ENCODE measurements around the gene FBXO31.
"Not testable (repeated sequence)": the region's sequence is repeated elsewhere in the genome, so short reads cannot be mapped to it uniquely, and the experiment has no call there.

Gene FBXO31

DNA sequence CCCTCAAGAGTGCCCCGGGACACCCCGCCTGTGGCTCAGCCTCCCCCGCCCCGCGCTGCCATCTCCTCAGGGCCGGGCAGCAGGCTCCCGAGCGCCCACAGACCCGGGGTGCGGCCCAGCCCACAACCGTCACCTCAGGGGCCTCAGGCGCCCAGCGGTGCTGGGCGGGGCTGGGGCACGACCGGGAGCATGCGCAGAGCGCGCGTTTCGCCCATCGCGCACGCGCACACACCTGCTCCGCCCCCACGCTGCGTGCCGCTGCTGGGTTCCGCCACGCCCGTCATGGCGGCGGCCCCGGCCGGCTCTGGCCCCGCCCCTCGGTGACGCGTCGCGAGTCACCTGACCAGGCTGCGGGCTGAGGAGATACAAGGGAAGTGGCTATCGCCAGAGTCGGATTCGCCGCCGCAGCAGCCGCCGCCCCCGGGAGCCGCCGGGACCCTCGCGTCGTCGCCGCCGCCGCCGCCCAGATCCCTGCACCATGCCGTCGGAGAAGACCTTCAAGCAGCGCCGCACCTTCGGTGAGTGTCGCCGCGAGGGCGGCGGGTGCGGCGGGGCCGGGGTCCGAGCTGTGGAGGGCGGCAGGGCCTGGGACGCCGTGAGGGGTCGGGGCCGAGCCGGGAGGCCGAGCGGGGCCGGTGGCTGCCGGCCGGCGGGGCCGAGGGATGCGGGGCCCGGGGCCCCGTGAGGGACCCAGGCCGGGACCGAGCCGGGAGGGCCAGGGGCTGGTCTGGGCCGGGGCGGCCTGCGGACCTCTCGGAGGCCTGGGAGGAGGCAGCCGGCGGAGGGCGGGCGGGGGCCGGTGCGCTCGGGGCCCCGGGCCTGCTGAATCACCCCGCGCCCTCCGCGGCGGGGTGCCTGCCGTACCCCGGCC, 8.6 kb upstream of the FBXO31 start, which contains the start of gene MAP1LC3B:
TSS of gene MAP1LC3B (plus strand) at position 387 of the 871 bp plus-strand sequence. CDS start at position 479, 92 bp downstream.
- no peaks in the 10 kb centered on the region for H3K9me3 ChIP-seq (ENCODE audit: control extremely low read depth in 1 of 5, control insufficient read depth in 4 of 5, insufficient read depth in 2 of 5, low read depth in 1 of 5, low read length in 4 of 5)
- peak; percentile 94 to 97 (median 97) for DNase-seq
- H3K4me1 ChIP-seq (ENCODE audit: control extremely low read depth in 1 of 4, control insufficient read depth in 4 of 4, insufficient read depth in 4 of 4, low read length in 3 of 4), result peaks cover 21 to 45% (median 37%) of the 10 kb centered on the region in 4 experiments
- POLR2A ChIA-PET, result interaction anchor here (1.3 to 1.8 kb wide), 2 partner anchors 9 to 13 kb away, joined by 5 to 7 read pairs; partner anchors contain the start of gene FBXO31
- peaks cover 0 to 4% (median 1%) of the 10 kb centered on the region in 4 experiments for H3K36me3 ChIP-seq (ENCODE audit: control insufficient read depth in 4 of 4, insufficient read depth in 4 of 4, low read length in 3 of 4)
- peak within 1 kb of the TSS; percentile 68 to 87 for H3K27ac ChIP-seq (ENCODE audit: insufficient read depth in 1 of 2, low read depth in 1 of 2, low read length in 2 of 2, poor library complexity in 1 of 2, severe bottlenecking in 2 of 2)
- under 1% methylated on average over 94 of the region's 113 CpGs for WGBS (ENCODE audit: insufficient coverage)
- H3K27me3 ChIP-seq (replicated peaks in 2 of 5; ENCODE audit: control insufficient read depth in 4 of 5, insufficient read depth in 5 of 5, low read length in 4 of 5), result no peaks in the 10 kb centered on the region
- CTCF ChIA-PET, result interaction anchor here (0.8 to 3.4 kb wide), 2 partner anchors 24 to 67 kb away, joined by 3 to 14 read pairs; no protein-coding TSS in a partner anchor
- peak within 1 kb of the TSS; percentile 63 to 93 (median 83) for H3K4me3 ChIP-seq (ENCODE audit: control insufficient read depth in 1 of 7, extremely low read depth in 1 of 7, insufficient read depth in 4 of 7, low read depth in 2 of 7, low read length in 6 of 7)

DNA sequence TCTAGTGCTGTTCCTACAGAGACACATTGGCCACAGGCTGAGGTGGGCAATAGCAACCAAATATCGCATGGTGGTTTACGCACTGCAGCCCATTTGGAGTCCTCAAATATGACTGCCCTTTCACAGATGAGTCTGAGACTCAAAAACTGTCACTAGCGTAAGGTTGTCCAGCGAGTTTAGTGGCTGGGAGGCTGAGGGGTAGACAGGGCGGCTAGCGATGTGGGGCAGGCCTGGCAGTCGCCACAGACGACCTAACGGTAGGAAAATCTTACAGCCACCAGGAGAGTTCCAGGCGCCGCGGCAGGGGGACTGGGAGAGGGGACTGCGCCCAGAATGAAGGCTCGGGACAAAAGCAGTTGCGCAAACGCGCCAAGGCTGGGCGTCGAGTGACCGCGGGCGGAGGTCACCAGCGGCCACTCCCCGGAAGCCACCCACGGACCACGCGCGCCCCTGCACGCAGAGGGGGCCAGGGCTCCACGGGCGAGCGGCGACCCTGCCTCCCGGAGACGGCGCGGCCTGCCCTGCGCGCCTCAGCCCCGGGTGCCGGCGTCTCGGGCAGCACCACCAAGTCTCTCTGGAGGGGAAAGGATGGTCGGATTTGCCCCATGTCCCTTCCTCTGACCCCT, 7.9 kb upstream of the FBXO31 start:
- no peaks in the 10 kb centered on the region for H3K27me3 ChIP-seq (replicated peaks in 2 of 5; ENCODE audit: control insufficient read depth in 4 of 5, insufficient read depth in 5 of 5, low read length in 4 of 5)
- no peaks in the 10 kb centered on the region for H3K9me3 ChIP-seq (ENCODE audit: control extremely low read depth in 1 of 5, control insufficient read depth in 4 of 5, insufficient read depth in 2 of 5, low read depth in 1 of 5, low read length in 4 of 5)
- peak overlapping the region; percentile 16 to 93 (median 71) for H3K4me3 ChIP-seq (ENCODE audit: control insufficient read depth in 1 of 7, extremely low read depth in 1 of 7, insufficient read depth in 4 of 7, low read depth in 2 of 7, low read length in 6 of 7)
- peak; percentile 18 to 40 (median 26) for DNase-seq
- peaks cover 0 to 4% (median 1%) of the 10 kb centered on the region in 4 experiments for H3K36me3 ChIP-seq (ENCODE audit: control insufficient read depth in 4 of 4, insufficient read depth in 4 of 4, low read length in 3 of 4)
- ChIA-PET CTCF (no interaction called here), POLR2A (interaction anchor here (1.8 kb wide), 1 partner anchor 8 kb away, joined by 7 read pairs; the partner anchor contains the start of gene FBXO31)
- peak overlapping the region; percentile 68 to 87 for H3K27ac ChIP-seq (ENCODE audit: insufficient read depth in 1 of 2, low read depth in 1 of 2, low read length in 2 of 2, poor library complexity in 1 of 2, severe bottlenecking in 2 of 2)
- WGBS (ENCODE audit: insufficient coverage), result 14% methylated on average over 38 of the region's 44 CpGs
- peaks cover 24 to 49% (median 39%) of the 10 kb centered on the region in 4 experiments for H3K4me1 ChIP-seq (ENCODE audit: control extremely low read depth in 1 of 4, control insufficient read depth in 4 of 4, insufficient read depth in 4 of 4, low read length in 3 of 4)

DNA sequence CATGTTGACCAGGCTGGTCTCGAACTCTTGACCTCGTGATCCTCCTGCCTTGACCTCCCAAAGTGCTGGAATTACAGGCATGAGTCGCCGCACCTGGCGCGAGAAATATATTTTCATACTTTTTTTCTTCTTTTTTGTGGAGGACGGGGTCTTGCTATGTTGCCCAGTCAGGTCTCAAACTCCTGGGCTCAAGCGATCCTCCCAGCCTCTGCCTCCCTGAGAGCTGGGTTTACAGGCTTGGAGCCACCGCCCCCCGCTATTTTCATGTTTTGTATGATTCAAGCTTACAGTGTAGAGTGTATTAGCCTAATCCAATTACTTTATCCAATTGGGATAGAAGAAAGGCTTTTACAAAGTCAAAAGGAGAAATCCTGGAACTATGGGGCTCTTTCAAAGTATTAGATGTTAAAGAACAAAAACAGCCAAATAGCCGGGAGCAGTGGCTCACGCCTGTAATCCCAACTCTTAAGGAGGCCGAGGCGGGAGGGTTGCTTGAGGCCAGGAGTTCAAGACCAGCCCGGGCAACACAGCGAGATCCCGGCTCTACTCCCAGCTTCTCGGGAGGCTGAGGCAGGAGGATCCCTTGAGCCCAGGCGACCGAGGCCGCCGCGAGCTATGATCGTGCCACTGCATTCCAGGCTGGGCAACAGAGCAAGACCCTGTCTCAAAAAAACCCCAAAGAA, 7.2 kb upstream of the FBXO31 start:
- Histone ChIP-seq H3K36me3 (ENCODE audit: control insufficient read depth in 4 of 4, insufficient read depth in 4 of 4, low read length in 3 of 4) (peaks cover 0 to 4% (median 1%) of the 10 kb centered on the region in 4 experiments), H3K9me3 (ENCODE audit: control extremely low read depth in 1 of 5, control insufficient read depth in 4 of 5, insufficient read depth in 2 of 5, low read depth in 1 of 5, low read length in 4 of 5) (no peaks in the 10 kb centered on the region), H3K27me3 (replicated peaks in 2 of 5; ENCODE audit: control insufficient read depth in 4 of 5, insufficient read depth in 5 of 5, low read length in 4 of 5) (no peaks in the 10 kb centered on the region), H3K4me1 (ENCODE audit: control extremely low read depth in 1 of 4, control insufficient read depth in 4 of 4, insufficient read depth in 4 of 4, low read length in 3 of 4) (peaks cover 24 to 49% (median 39%) of the 10 kb centered on the region in 4 experiments), H3K27ac (ENCODE audit: insufficient read depth in 1 of 2, low read depth in 1 of 2, low read length in 2 of 2, poor library complexity in 1 of 2, severe bottlenecking in 2 of 2) (peak overlapping the region; percentile 68 to 87), H3K4me3 (ENCODE audit: control insufficient read depth in 1 of 7, extremely low read depth in 1 of 7, insufficient read depth in 4 of 7, low read depth in 2 of 7, low read length in 6 of 7) (peak overlapping the region in 5 of 7 experiments; percentile 16 to 93 (median 82))
- peak in 1 of 3 donors; percentile 2 for DNase-seq
- 97% methylated on average over 7 of the region's 24 CpGs for WGBS (ENCODE audit: insufficient coverage)
- ChIA-PET POLR2A (no interaction called here), CTCF (no interaction called here)

- H3K27ac ChIP-seq (ENCODE audit: insufficient read depth in 1 of 2, low read depth in 1 of 2, low read length in 2 of 2, poor library complexity in 1 of 2, severe bottlenecking in 2 of 2); H3K36me3 ChIP-seq (ENCODE audit: control insufficient read depth in 4 of 4, insufficient read depth in 4 of 4, low read length in 3 of 4); H3K4me3 ChIP-seq (ENCODE audit: control insufficient read depth in 1 of 7, extremely low read depth in 1 of 7, insufficient read depth in 4 of 7, low read depth in 2 of 7, low read length in 6 of 7); CTCF ChIA-PET; H3K27me3 ChIP-seq (replicated peaks in 2 of 5; ENCODE audit: control insufficient read depth in 4 of 5, insufficient read depth in 5 of 5, low read length in 4 of 5); H3K9me3 ChIP-seq (ENCODE audit: control extremely low read depth in 1 of 5, control insufficient read depth in 4 of 5, insufficient read depth in 2 of 5, low read depth in 1 of 5, low read length in 4 of 5); DNase-seq; POLR2A ChIA-PET: not testable (repeated sequence)
- H3K4me1 ChIP-seq (ENCODE audit: control extremely low read depth in 1 of 4, control insufficient read depth in 4 of 4, insufficient read depth in 4 of 4, low read length in 3 of 4), result peaks cover 24 to 49% (median 39%) of the 10 kb centered on the region in 4 experiments
- WGBS (ENCODE audit: insufficient coverage), result 98% methylated on average over 5 of the region's 9 CpGs
These were observed 6.3 kb upstream of the FBXO31 start for GRCh38 chr16:87389914-87390313.

- Histone ChIP-seq H3K9me3 (ENCODE audit: control extremely low read depth in 1 of 5, control insufficient read depth in 4 of 5, insufficient read depth in 2 of 5, low read depth in 1 of 5, low read length in 4 of 5) (no peaks in the 10 kb centered on the region), H3K36me3 (ENCODE audit: control insufficient read depth in 4 of 4, insufficient read depth in 4 of 4, low read length in 3 of 4) (no peaks in the 10 kb centered on the region), H3K4me3 (ENCODE audit: control insufficient read depth in 1 of 7, extremely low read depth in 1 of 7, insufficient read depth in 4 of 7, low read depth in 2 of 7, low read length in 6 of 7) (no peak overlapping the region), H3K27ac (ENCODE audit: insufficient read depth in 1 of 2, low read depth in 1 of 2, low read length in 2 of 2, poor library complexity in 1 of 2, severe bottlenecking in 2 of 2) (peak overlapping the region in 1 of 2 experiments; percentile 82), H3K27me3 (replicated peaks in 2 of 5; ENCODE audit: control insufficient read depth in 4 of 5, insufficient read depth in 5 of 5, low read length in 4 of 5) (no peaks in the 10 kb centered on the region), H3K4me1 (ENCODE audit: control extremely low read depth in 1 of 4, control insufficient read depth in 4 of 4, insufficient read depth in 4 of 4, low read length in 3 of 4) (peaks cover 24 to 54% (median 43%) of the 10 kb centered on the region in 4 experiments)
- ChIA-PET POLR2A (no interaction called here), CTCF (interaction anchor here (1.3 kb wide), 1 partner anchor 26 kb away, joined by 3 read pairs; no protein-coding TSS in a partner anchor)
- no peak for DNase-seq
- WGBS (ENCODE audit: insufficient coverage), result 80% methylated on average over 1 of the region's 5 CpGs
These were observed 5.7 kb upstream of the FBXO31 start for GRCh38 chr16:87389245-87389644.

DNA sequence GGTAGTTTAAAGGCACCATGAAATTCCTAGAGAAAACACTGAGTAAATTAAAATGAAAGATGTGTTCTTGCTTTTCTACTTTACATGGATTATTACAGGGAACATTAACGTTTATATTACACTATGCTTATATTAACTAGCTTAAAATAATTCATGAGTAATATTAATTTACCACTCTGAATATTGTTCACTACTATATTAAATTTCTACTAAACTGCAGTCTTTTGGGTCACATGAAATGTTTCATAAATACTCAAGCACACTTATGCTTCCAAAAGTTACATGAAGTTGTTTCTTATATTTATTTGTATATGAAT, 5.2 kb upstream of the FBXO31 start:
- Histone ChIP-seq H3K9me3 (ENCODE audit: control extremely low read depth in 1 of 5, control insufficient read depth in 4 of 5, insufficient read depth in 2 of 5, low read depth in 1 of 5, low read length in 4 of 5) (no peaks in the 10 kb centered on the region), H3K27me3 (replicated peaks in 2 of 5; ENCODE audit: control insufficient read depth in 4 of 5, insufficient read depth in 5 of 5, low read length in 4 of 5) (no peaks in the 10 kb centered on the region), H3K4me1 (ENCODE audit: control extremely low read depth in 1 of 4, control insufficient read depth in 4 of 4, insufficient read depth in 4 of 4, low read length in 3 of 4) (peaks cover 19 to 51% (median 40%) of the 10 kb centered on the region in 4 experiments), H3K36me3 (ENCODE audit: control insufficient read depth in 4 of 4, insufficient read depth in 4 of 4, low read length in 3 of 4) (no peaks in the 10 kb centered on the region), H3K27ac (ENCODE audit: insufficient read depth in 1 of 2, low read depth in 1 of 2, low read length in 2 of 2, poor library complexity in 1 of 2, severe bottlenecking in 2 of 2) (peak overlapping the region; percentile 47 to 82), H3K4me3 (ENCODE audit: control insufficient read depth in 1 of 7, extremely low read depth in 1 of 7, insufficient read depth in 4 of 7, low read depth in 2 of 7, low read length in 6 of 7) (peak overlapping the region in 3 of 7 experiments; percentile 24 to 47 (median 28))
- CTCF ChIA-PET, result interaction anchor here (1.3 kb wide), 1 partner anchor 25 kb away, joined by 3 read pairs; no protein-coding TSS in a partner anchor
- WGBS (ENCODE audit: insufficient coverage), result no CpG with 5 or more reads among the region's 1 CpG
- DNase-seq, result no peak
- POLR2A ChIA-PET, result no interaction called here

All from common myeloid progenitor, CD34-positive (primary cell).